ENCODE measurements around the gene SVOP.
"Not testable (repeated sequence)": the region's sequence is repeated elsewhere in the genome, so short reads cannot be mapped to it uniquely, and the experiment has no call there.

SVOP gene

GRCh38 chr12:108905725-108906124, 115.1 kb downstream of the SVOP start:
- Histone ChIP-seq H3K4me3 (no peak overlapping the region), H3K27ac (peak overlapping the region in 9 of 21 experiments; percentile 3 to 73 (median 46))

- no peak overlapping the region for H3K27ac ChIP-seq
- no peak overlapping the region for H3K4me3 ChIP-seq
These were observed 121.7 kb downstream of the SVOP start for GRCh38 chr12:108899145-108899544.

- Histone ChIP-seq H3K4me3 (no peak overlapping the region), H3K27ac (no peak overlapping the region)
These were observed 124.1 kb downstream of the SVOP start for GRCh38 chr12:108896817-108897216.

- no peak overlapping the region for H3K27ac ChIP-seq
- no peak overlapping the region for H3K4me3 ChIP-seq
These were observed 124.5 kb downstream of the SVOP start for GRCh38 chr12:108896336-108896735.

GRCh38 chr12:108895220-108895802, 125.6 kb downstream of the SVOP start:
- H3K4me3 ChIP-seq, result no peak overlapping the region
- H3K27ac ChIP-seq, result no peak overlapping the region

GRCh38 chr12:108890208-108890607, 130.7 kb downstream of the SVOP start:
- Histone ChIP-seq H3K4me3 (no peak overlapping the region), H3K27ac (no peak overlapping the region)

GRCh38 chr12:108888031-108888430, 132.8 kb downstream of the SVOP start:
- Histone ChIP-seq H3K27ac (no peak overlapping the region), H3K4me3 (no peak overlapping the region)

- Histone ChIP-seq H3K4me3 (no peak overlapping the region), H3K27ac (no peak overlapping the region)
These were observed 133.8 kb downstream of the SVOP start for GRCh38 chr12:108886873-108887629.

- Histone ChIP-seq H3K27ac (no peak overlapping the region), H3K4me3 (no peak overlapping the region)
These were observed 136.5 kb downstream of the SVOP start for GRCh38 chr12:108884116-108885012.

GRCh38 chr12:108881953-108882352, 138.9 kb downstream of the SVOP start:
- no peak overlapping the region for H3K27ac ChIP-seq
- no peak overlapping the region for H3K4me3 ChIP-seq

- Histone ChIP-seq H3K4me3 (no peak within 1 kb of the TSS), H3K27ac (no peak within 1 kb of the TSS)
These were observed 141.1 kb downstream of the SVOP start, which contains the start of gene DAO for GRCh38 chr12:108879615-108880254. TSS of gene DAO (plus strand) at chr12:108880092. CDS start at chr12:108885007, 4,915 bp downstream.

- H3K4me3 ChIP-seq, result no peak overlapping the region
- no peak overlapping the region for H3K27ac ChIP-seq
These were observed 144.3 kb downstream of the SVOP start for GRCh38 chr12:108876550-108876949.

GRCh38 chr12:108875682-108876361, 145.0 kb downstream of the SVOP start:
- Histone ChIP-seq H3K4me3 (no peak overlapping the region), H3K27ac (no peak overlapping the region)

- no peak overlapping the region for H3K27ac ChIP-seq
These were observed 145.6 kb downstream of the SVOP start for GRCh38 chr12:108875280-108875679.

GRCh38 chr12:108868781-108869180, 152.1 kb downstream of the SVOP start:
- H3K4me3 ChIP-seq, result no peak overlapping the region
- no peak overlapping the region for H3K27ac ChIP-seq

More at GRCh38 chr12:108875280-108875679, 145.6 kb downstream of the SVOP start:
- H3K4me3 ChIP-seq, result no peak overlapping the region

- H3K27ac ChIP-seq, H3K4me3 ChIP-seq: not testable (repeated sequence)
These were observed 154.8 kb downstream of the SVOP start for GRCh38 chr12:108866083-108866482.

- Histone ChIP-seq H3K4me3 (no peak overlapping the region), H3K27ac (no peak overlapping the region)
These were observed 155.7 kb downstream of the SVOP start for GRCh38 chr12:108865169-108865568.

GRCh38 chr12:108862588-108862959, 158.3 kb downstream of the SVOP start:
- Histone ChIP-seq H3K4me3 (no peak overlapping the region), H3K27ac (peak overlapping the region in 4 of 21 experiments; percentile 45 to 85 (median 69))

GRCh38 chr12:108861878-108862587, 158.8 kb downstream of the SVOP start:
- no peak overlapping the region for H3K4me3 ChIP-seq
- H3K27ac ChIP-seq, result peak overlapping the region in 6 of 21 experiments; percentile 34 to 85 (median 55)

All from skin epidermis (tissue), 12 donors.